WI38 (cell line): ENCODE data around the gene PTPRA.

Experiments used
- H3K4me3 ChIP-seq: 2 replicates; pipeline ENCODE4 v1.5.1; 2011; ENCODE audit warnings: low read depth, mild to moderate bottlenecking, control low read depth, low read length
- CTCF ChIP-seq: IDR thresholded peaks from 2 replicates; pipeline ENCODE4 v1.5.1; 2012; ENCODE audit warnings: low read depth, mild to moderate bottlenecking, control low read depth, low read length

Gene PTPRA

GRCh38 chr20:2858591-2858990 is 14.7 kb upstream of the PTPRA start:
- TF ChIP-seq CTCF = no peak
- no peak overlapping the region for H3K4me3 ChIP-seq

GRCh38 chr20:2859330-2860121 is 13.8 kb upstream of the PTPRA start:
- no peak for TF ChIP-seq CTCF
- H3K4me3 ChIP-seq = no peak overlapping the region

- no peak for TF ChIP-seq CTCF
- H3K4me3 ChIP-seq = no peak overlapping the region
These were observed 8.7 kb upstream of the PTPRA start for GRCh38 chr20:2864626-2865025.

- H3K4me3 ChIP-seq = no peak overlapping the region
- no peak for TF ChIP-seq CTCF
These were observed 8.2 kb upstream of the PTPRA start for GRCh38 chr20:2865101-2865500.

- H3K4me3 ChIP-seq = no peak overlapping the region
- no peak for TF ChIP-seq CTCF
These were observed 7.7 kb upstream of the PTPRA start for GRCh38 chr20:2865630-2866029.

GRCh38 chr20:2866236-2866635 is 7.0 kb upstream of the PTPRA start:
- no peak overlapping the region for H3K4me3 ChIP-seq
- TF ChIP-seq CTCF = no peak

- no peak for TF ChIP-seq CTCF
- H3K4me3 ChIP-seq = no peak overlapping the region
These were observed 6.0 kb upstream of the PTPRA start for GRCh38 chr20:2867081-2867864.
